Stimulated activated CD8-positive, alpha-beta memory T cell treated with anti-CD3 and anti-CD28 coated beads, Interleukin-12 subunit alpha, Interleukin-12 subunit beta, amount 100 ng/mL, for 24 hours (primary cell): ENCODE results near the gene NCAPG.
"Not testable (repeated sequence)": the region's sequence is repeated elsewhere in the genome, so short reads cannot be mapped to it uniquely, and the experiment has no call there.

ENCODE experiments used
- DNase-seq: peaks from one replicate; pipeline ENCODE4 v3.0.0-alpha.2; 2020; ENCODE audit errors: extremely low read depth

Gene NCAPG

DNA sequence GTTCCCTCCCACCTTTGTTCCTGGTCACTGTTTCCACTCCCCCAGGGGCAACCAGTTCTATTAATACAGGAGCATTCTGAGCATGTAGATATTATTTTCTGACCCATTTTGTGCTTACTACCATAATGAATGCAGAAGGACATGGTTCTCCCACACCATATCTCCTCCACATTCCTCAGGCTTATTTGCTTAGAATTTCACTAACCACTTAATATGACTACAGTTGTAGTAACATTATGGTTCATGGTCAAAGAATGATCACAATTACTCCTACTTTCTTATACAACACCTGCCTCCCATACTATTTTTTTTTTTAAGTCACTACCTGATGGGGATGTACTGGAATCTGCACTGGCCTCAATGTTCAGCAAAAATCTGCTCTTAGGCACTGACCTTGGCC lies 21.8 kb upstream of the NCAPG start:
- no peak for DNase-seq

DNA sequence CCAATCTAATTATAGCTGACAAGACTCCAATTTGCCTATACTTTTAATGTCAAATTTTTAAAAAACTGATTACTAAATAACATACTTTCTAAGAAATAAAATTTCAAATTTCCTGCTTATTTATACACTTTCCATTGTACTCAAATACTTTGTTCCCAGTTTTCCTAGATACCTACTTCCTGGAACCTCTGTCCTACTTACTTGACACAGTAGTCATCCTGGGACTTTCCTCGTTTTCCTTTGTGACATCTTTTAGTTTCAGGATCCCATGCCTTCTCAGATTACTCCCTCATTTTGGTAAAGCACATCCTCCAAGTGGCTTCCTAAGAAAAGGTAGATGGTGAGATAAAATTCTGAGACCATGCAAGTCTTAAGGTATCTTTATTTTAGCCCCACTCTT lies 16.0 kb upstream of the NCAPG start:
- no peak for DNase-seq

GRCh38 chr4:17797808-17798207 lies 13.0 kb upstream of the NCAPG start:
- no peak for DNase-seq

DNA sequence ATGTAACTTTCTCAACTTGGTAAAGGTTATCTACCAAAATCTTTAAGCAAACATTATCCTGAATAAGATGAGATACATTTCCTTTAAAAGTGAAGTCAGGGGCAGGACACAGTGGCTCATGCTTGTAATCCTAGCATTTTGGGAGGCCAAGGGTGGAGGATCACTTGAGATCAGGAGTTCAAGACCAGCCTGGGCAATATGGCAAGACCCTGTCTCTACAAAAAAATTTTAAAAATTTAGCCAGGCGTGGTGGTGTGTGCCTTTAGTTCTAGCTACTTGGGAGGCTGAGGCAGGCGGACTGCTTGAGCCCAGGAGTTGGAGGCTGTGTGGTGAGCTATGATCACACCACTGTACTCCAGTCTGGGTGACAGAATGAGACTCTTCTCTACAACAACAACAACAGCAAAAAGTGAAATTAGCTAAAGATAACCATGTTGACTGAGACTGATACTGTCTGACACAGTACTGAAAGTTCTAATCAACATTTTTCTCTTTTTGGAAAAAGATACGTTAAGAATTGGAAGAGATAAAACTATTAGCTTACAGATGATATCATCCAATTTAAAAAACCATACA lies 5.1 kb upstream of the NCAPG start:
- no peak for DNase-seq

- DNase-seq = no peak
Measured at GRCh38 chr4:17807446-17807845, 3.3 kb upstream of the NCAPG start.

DNA sequence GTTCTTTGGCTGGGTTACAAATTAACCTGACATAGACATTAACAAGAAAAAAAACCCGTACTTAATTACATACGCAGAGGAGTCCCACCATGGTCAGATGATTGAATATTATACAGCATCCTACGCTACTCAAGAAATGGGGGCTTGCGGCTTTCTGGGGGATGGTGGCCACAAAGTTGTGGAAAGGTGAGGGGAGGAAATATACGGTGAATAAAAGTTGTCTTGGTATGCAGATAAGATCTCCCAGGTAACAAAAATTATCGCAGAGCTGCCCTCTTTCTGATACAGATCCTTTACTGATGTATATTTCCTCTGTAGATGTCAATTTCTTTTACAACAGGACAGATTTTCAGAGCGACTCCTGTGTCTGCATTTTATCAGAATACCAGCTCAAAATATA lies 1.1 kb upstream of the NCAPG start:
- DNase-seq = no peak

GRCh38 chr4:17811078-17811603 lies 362 bp downstream of the NCAPG start:
- DNase-seq = no peak

- no peak for DNase-seq
Measured at GRCh38 chr4:17812125-17812524, 1.3 kb downstream of the NCAPG start.

GRCh38 chr4:17812801-17813200 lies 2.0 kb downstream of the NCAPG start:
- DNase-seq = no peak

DNA sequence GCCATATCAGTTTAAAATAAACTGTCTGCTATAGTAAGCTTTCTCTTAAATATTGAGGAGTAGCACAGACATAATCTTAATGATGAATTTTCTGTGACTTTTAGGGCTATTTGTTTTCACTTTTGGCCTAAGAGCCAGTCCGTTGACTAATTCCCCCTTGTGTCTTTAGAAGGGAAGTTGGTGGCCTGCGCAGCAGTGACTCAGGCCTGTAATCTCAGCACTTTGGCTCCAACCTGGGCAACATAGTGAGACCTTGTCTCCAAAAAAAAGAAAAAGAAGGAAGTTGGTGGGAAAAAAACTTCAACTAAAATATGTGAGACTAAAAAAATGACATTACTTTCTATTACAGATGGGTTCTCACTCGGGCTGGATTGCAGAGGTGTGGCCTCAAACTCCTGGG lies 3.4 kb downstream of the NCAPG start:
- no peak for DNase-seq

DNA sequence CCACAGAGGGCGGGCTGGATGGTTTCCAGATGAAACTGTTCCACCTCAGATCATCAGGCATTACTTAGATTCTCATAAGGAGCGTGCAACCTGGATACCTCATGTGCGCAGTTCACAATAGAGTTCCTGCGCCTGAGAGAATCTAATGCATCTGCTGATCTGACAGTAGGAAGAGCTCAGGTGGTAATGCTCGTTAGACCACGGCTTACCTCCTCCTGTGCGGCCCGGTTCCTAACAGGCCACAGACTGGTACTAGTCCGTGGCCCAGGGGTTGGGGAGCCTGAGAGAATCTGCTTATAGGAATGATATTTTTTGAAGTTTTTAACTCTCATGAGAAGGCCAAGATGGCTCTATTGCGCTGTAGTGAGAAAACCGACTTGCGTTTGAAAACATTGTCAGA lies 5.4 kb downstream of the NCAPG start:
- DNase-seq = no peak

- DNase-seq = no peak
Measured at GRCh38 chr4:17817027-17817426, 6.2 kb downstream of the NCAPG start.

DNA sequence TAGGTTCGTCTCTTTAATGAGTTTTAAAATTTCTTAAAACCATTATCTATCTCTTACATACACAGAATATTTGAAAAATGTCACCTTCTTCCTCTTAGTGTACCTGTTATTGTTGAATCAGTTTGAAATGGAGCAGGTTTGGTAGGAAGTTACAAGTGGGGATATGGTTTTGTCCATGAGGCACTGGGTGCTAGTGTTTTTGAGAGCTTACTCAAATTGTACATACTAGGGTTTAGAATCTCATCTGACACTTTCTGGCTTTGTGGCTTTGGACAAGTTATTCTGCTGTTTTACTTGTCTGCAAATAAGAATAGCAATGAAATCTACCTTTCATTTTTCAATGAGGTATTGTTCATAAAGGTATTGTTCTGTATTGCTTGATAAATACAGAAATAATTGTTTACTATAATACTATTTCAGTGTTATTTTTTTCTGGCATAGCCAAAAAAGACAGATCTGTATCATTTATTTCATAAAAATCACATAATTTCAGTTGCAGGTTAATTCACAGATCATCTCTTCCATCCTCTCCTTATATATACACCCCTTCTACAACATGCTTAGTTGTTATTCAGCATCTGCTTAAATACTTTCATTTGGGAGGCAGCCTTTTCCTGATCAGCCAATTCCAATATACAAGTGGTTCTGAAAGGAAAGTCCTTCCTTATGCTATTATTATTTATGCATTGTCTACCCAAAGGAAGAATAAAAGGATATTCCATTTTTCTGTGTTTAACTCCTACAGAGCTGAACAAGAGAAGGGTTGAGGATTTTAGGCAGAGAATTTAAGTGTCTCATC lies 13.3 kb downstream of the NCAPG start:
- no peak for DNase-seq

GRCh38 chr4:17846266-17846665 lies 35.5 kb downstream of the NCAPG start:
- DNase-seq = no peak

GRCh38 chr4:17850295-17850694 lies 39.5 kb downstream of the NCAPG start:
- not testable (repeated sequence) for DNase-seq

DNA sequence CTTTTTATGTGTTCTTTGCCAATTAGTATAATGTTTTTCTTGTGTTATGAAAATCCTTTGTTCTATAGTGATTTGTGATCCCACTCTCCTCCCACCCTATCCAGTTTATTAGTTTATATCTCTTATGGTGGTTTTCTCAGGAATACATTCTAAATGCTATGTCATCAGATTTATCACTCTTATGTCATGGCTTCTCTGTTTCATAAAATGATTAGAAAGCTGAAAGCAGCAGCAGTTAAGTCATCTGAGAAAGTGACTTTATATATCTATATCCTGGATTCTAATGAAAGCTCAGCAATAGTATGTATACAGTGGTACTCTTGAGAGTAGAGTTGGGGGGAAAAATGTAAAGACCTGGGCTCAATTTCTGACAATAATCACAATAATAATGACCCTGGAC lies 41.2 kb downstream of the NCAPG start:
- DNase-seq = no peak

DNA sequence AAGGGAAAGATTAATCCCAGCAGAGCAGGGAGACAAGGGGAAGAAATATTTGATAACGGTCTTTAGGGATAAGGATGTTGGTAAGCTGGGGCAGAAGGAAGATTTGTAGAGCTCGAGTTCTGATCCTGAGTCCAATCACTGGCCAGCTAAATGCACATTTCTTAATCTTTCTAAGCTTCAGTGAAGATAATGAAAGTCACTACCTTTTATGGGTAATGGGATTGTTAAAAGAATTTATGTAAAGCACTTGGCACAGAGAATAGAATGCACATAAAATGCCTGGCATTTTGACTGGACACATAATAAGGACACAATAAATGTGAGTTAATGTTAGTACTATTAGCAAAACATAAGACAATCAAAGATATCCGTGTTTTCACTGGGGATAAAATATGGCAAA lies 43.3 kb downstream of the NCAPG start:
- DNase-seq = no peak

GRCh38 chr4:17859793-17860406 lies 49.1 kb downstream of the NCAPG start:
- DNase-seq = no peak

DNA sequence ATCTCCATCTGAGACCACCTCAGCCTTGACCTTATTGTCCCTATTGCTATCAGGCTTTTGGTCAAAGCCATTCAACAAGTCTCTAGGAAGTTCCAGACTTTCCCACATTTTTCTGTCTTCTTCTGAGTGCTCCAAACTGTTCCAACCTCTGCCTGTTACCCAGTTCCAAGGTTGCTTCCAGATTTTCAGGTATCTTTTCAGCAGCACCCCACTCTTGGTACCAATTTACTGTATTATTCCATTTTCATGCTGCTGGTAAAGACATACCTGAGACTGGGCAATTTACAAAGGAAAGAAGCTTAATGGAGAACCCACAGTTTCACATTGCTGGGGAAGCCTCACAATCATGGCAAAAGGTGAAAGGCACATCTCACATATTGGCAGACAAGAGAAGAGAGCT lies 51.1 kb downstream of the NCAPG start:
- not testable (repeated sequence) for DNase-seq

DNA sequence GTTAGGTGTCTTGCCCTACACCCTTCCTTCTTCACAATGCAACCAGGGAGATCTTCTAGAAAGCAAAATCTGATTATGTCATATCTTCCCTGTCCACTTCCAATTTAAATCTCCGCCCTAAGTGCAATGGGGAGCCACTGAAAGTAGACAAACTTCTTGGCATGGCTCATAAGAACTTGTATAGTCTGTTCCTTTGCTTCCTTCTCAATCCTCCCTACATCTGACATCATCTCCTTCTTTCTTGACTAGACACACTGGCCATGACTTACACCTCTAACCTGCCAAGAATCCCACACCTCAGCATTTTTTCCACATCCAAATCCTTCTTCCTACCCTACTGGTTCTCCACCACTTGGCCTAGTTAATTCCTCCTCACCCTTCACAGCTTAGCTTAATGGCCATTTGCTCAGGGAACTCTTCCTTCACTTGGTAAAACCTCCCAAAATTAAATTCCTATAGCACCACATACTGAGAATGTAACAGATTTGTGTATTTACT lies 55.1 kb downstream of the NCAPG start:
- DNase-seq = no peak

GRCh38 chr4:17866810-17867209 lies 56.0 kb downstream of the NCAPG start:
- DNase-seq = no peak

DNA sequence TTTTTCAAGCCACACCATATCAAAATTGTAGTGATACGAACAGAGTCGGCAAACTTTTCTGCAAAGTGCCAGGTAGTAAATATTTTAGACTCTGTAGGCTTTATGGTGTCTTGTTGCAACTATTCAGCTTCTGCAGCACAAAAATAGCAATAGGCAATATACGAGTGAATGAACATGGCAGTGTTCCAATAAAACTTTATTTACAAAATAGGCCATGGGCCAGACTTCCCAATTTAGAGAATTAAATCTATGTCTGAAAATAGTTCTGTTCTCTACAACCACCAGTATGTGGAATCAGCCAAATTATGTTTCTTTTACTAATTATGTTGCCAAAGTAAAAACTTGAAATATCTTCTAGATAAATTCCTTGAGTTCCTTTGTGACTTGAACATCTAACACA lies 56.5 kb downstream of the NCAPG start:
- no peak for DNase-seq

GRCh38 chr4:17869327-17869726 lies 58.5 kb downstream of the NCAPG start:
- no peak for DNase-seq
